Brain microvascular endothelial cell (primary cell): Measurements from ENCODE around the gene NTMT1.
A peak's percentile ranks its signal among the peaks of the same experiment; 100 is the strongest.

Experiments used
- DNase-seq: peaks from one replicate; pipeline ENCODE4 v3.0.0-alpha.2; 2020
- H3K27ac ChIP-seq: fragments of 250-450 bp; sonication (Bioruptor Pico); 2 replicates; pipeline ENCODE4 v1.5.1; 2020; ENCODE audit warnings: mild to moderate bottlenecking, moderate library complexity
- H3K27me3 ChIP-seq: fragments of 250-450 bp; sonication (Bioruptor Pico); replicated peaks from 2 replicates; pipeline ENCODE4 v1.5.1; 2020; ENCODE audit warnings: mild to moderate bottlenecking
- H3K36me3 ChIP-seq: fragments of 250-450 bp; sonication (Bioruptor Pico); replicated peaks from 2 replicates; pipeline ENCODE4 v1.5.1; 2020; ENCODE audit warnings: mild to moderate bottlenecking
- H3K4me3 ChIP-seq: 2 replicates; pipeline ENCODE4 v1.5.1; 2011; ENCODE audit warnings: low read depth, mild to moderate bottlenecking, control low read depth, low read length, moderate library complexity
- in situ Hi-C: cut with HindIII; loops from 2 replicates; pipeline ENCODE4 v1.10.0; 2017; ENCODE audit warnings: low sequenced_read_pairs, low pct_ligation_motif_present
- TF ChIP-seq, protein P1 (sequence below): IDR thresholded peaks from 2 replicates; pipeline ENCODE4 v1.5.1; 2011; ENCODE audit warnings: low read depth, mild to moderate bottlenecking, moderate library complexity, low read length, control low read depth, inconsistent platforms; ENCODE audit errors: missing control alignments

Gene NTMT1

GRCh38 chr9:129640086-129640870, 14.3 kb downstream of the NTMT1 start:
- H3K36me3 ChIP-seq, result peaks cover 35% of the 10 kb centered on the region
- TF ChIP-seq, protein P1, sequence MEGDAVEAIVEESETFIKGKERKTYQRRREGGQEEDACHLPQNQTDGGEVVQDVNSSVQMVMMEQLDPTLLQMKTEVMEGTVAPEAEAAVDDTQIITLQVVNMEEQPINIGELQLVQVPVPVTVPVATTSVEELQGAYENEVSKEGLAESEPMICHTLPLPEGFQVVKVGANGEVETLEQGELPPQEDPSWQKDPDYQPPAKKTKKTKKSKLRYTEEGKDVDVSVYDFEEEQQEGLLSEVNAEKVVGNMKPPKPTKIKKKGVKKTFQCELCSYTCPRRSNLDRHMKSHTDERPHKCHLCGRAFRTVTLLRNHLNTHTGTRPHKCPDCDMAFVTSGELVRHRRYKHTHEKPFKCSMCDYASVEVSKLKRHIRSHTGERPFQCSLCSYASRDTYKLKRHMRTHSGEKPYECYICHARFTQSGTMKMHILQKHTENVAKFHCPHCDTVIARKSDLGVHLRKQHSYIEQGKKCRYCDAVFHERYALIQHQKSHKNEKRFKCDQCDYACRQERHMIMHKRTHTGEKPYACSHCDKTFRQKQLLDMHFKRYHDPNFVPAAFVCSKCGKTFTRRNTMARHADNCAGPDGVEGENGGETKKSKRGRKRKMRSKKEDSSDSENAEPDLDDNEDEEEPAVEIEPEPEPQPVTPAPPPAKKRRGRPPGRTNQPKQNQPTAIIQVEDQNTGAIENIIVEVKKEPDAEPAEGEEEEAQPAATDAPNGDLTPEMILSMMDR, result no peak
- no peak overlapping the region for H3K27ac ChIP-seq

GRCh38 chr9:129640871-129641749, 15.1 kb downstream of the NTMT1 start:
- no peak for DNase-seq
- in situ Hi-C loops, result no loop called here
- Histone ChIP-seq H3K4me3 (peak overlapping the region; percentile 88), H3K36me3 (peaks cover 29% of the 10 kb centered on the region), H3K27ac (peak overlapping the region; percentile 12), H3K27me3 (no peaks in the 10 kb centered on the region)
- TF ChIP-seq, protein P1, result no peak

More at GRCh38 chr9:129640086-129640870, 14.3 kb downstream of the NTMT1 start:
- H3K27me3 ChIP-seq, result no peaks in the 10 kb centered on the region
- peak overlapping the region; percentile 88 for H3K4me3 ChIP-seq
- in situ Hi-C loops, result no loop called here
- DNase-seq, result no peak

- peak within 1 kb of the TSS; percentile 88 for H3K4me3 ChIP-seq
- TF ChIP-seq, protein P1, result peak; percentile 66
- H3K27me3 ChIP-seq, result no peaks in the 10 kb centered on the region
- in situ Hi-C loops, result no loop called here
- peaks cover 22% of the 10 kb centered on the region for H3K36me3 ChIP-seq
- DNase-seq, result peak; percentile 95
- peak within 1 kb of the TSS; percentile 12 for H3K27ac ChIP-seq
Measured at GRCh38 chr9:129641750-129642585, 16.0 kb downstream of the NTMT1 start, which contains the start of gene ASB6. Gene ASB6, minus strand, starts transcription at chr9:129642151. Its CDS starts 152 bp downstream, at chr9:129641999.

DNA sequence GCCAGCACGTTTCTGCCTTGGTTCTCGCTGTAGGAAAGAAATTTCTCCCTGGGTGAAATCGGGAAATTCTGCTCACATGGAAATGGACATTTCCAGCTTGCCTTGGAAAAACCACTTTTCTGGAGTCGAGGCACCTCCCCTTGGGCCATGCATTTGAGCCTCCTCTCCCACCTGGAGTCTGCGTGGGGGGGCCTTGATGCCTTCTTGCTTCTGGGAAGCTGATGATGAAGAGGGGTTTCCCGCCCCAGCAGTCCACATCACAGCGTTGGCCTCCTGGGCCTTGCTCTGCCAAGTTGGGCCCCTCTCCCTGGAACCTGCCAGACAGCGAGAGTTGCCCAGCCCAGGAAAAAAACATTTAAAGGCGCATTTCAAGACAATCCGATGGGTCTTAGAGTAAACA, 17.7 kb downstream of the NTMT1 start:
- Histone ChIP-seq H3K4me3 (no peak overlapping the region), H3K36me3 (peaks cover 4% of the 10 kb centered on the region), H3K27me3 (no peaks in the 10 kb centered on the region), H3K27ac (no peak overlapping the region)
- DNase-seq, result no peak
- in situ Hi-C loops, result no loop called here
- TF ChIP-seq, protein P1, result no peak

- Histone ChIP-seq H3K4me3 (no peak overlapping the region), H3K36me3 (peaks cover 3% of the 10 kb centered on the region), H3K27me3 (no peaks in the 10 kb centered on the region), H3K27ac (no peak overlapping the region)
- DNase-seq, result no peak
- TF ChIP-seq, protein P1, result no peak
- in situ Hi-C loops, result no loop called here
Measured at GRCh38 chr9:129644365-129644764, 18.4 kb downstream of the NTMT1 start.
